ACHN (cell line): ENCODE measurements around the gene NOL9.
"Not testable (repeated sequence)": the region's sequence is repeated elsewhere in the genome, so short reads cannot be mapped to it uniquely, and the experiment has no call there.

Source experiments
- DNase-seq: peaks from one replicate; pipeline ENCODE4 v3.0.0-alpha.2; 2015
- in situ Hi-C: cut with HindIII; loops from 2 replicates; pipeline ENCODE4 v1.10.0; 2017; ENCODE audit warnings: low sequenced_read_pairs, low pct_ligation_motif_present, low pct_unique_long_range_greater_than_20kb

Gene NOL9

GRCh38 chr1:6578624-6579373 is 24.5 kb upstream of the NOL9 start:
- in situ Hi-C loops: no loop called here
- no peak for DNase-seq

DNA sequence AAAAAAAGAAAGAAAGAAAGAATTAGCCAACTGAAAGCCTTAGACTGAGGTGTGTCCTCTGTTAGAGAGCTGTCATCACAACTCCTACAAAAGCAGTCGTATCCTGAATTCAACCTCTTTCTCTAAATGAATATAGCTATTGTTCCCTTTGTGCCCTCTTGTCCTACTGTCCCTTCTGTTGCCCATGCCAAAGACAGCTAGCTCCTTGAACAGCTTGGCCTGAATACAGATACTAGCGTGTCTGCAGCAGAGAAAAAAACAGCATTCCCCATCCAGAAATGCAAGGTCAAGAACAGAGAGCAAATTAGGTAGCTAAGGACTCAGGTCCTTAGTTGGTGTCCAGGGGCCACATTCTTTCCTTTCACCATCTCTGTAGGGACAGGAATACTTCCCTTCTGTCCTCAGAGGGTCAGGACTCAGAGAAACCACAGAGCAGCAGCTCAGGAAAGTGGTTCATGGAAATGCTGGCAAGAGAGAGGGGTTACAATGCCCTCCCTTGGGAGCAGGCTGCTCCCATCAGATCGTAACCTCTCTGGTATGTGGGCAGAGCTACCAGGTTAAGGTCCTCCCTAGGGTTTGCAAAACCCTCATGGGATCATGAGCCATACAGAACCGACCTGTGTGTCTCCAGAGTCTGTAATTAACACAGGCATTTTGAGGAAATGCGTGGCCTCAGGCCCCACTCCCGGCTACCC is 23.7 kb upstream of the NOL9 start:
- in situ Hi-C loops: no loop called here
- no peak for DNase-seq

DNA sequence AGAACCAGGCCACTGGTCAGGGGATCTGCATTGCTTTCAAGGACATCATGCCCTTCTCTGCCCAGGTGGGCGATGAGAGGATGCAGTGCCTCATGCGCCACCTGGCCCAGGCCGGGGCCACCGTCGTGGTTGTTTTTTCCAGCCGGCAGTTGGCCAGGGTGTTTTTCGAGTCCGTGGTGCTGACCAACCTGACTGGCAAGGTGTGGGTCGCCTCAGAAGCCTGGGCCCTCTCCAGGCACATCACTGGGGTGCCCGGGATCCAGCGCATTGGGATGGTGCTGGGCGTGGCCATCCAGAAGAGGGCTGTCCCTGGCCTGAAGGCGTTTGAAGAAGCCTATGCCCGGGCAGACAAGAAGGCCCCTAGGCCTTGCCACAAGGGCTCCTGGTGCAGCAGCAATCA is 20.5 kb upstream of the NOL9 start:
- no peak for DNase-seq
- in situ Hi-C loops: no loop called here

GRCh38 chr1:6574025-6574620 is 19.8 kb upstream of the NOL9 start:
- in situ Hi-C loops: no loop called here
- no peak for DNase-seq

DNA sequence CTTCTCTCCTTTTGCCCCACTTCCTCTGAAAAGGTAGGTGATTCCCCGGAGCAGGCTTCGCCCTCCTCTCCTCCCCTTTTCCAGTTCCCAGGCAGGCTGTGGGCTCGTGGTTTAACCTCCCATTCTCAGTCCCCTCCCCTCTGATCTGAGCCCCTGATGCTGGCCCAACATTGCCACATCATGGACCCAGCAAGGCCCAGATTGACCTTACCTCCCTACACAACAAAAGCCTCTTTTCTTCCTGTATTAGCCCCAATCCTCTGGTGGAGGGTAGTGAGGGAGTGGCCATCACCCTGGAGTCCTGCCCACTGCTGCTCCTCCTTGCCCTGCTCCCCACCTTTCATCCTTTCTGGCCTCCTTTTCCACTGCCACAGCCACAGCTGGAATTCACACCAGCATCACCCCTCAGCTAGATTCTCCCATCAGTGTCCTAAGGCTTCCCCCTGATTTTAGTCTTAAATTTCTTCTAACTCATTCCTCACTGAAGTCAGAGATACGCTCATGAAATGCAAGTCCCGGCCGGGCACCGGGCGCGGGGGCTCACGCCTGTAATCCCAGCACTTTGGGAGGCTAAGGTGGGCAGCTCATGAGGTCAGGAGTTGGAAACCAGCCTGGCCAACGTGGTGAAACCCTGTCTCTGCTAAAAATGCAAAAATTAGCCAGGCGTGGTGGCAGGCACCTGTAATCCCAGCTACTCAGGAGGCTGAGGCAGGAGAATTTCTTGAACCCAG is 18.5 kb upstream of the NOL9 start:
- in situ Hi-C loops: no loop called here

DNA sequence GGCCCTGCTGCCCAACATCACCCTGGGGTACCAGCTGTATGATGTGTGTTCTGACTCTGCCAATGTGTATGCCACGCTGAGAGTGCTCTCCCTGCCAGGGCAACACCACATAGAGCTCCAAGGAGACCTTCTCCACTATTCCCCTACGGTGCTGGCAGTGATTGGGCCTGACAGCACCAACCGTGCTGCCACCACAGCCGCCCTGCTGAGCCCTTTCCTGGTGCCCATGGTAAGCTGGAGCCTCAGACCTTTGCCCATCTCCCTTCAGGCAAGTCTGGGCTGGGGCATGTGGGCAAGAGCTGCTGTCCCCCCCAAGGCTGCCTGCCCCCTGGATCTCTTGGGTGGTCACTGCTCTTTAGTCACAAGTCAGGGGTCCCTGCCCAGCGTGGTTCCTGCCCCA is 16.7 kb upstream of the NOL9 start:
- DNase-seq: no peak
- in situ Hi-C loops: no loop called here

More for the DNA sequence above, 18.5 kb upstream of the NOL9 start:
- DNase-seq: no peak

DNA sequence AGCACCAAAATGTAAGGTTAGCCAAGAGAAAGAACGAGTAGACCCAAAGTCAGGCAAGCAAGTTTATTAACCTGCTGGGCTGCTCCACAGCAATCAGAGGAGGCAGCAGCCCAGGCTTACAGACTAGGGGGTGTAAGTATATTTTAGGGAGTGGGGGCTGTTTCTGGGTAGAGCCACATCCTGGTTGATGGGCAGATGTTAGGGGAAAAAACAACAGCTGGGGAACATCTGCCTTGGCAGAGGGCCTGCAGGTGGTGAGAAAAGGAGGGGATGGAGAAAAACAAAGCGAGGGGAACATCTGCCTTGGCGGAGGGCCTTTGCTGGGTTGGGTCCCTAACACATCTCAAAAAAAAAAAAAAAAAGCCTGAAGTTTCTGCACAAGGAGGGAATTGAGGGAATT is 15.8 kb upstream of the NOL9 start:
- in situ Hi-C loops: no loop called here
- DNase-seq: no peak

DNA sequence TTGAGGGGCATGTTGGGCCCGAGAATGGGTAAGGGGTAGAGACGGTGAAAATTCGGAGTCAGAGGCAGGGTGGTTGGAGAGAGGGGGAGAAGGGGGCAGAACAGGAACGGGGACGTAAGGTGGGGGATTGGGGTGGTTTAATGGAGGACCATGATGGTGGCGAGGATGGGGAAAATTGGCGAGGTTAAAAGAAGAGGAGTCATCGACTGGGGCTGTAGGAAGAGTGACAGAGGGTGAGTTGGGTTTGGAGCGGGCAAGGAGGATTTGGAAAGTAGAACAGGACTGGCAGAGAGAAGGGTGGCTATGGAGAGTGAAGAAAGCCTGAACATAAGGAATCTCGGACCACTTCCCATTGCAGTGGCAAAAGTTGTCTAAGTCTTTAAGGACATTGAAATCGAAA is 14.7 kb upstream of the NOL9 start:
- in situ Hi-C loops: no loop called here
- DNase-seq: no peak

- in situ Hi-C loops: no loop called here
- DNase-seq: no peak
Observed at GRCh38 chr1:6560267-6560666, 6.0 kb upstream of the NOL9 start.

DNA sequence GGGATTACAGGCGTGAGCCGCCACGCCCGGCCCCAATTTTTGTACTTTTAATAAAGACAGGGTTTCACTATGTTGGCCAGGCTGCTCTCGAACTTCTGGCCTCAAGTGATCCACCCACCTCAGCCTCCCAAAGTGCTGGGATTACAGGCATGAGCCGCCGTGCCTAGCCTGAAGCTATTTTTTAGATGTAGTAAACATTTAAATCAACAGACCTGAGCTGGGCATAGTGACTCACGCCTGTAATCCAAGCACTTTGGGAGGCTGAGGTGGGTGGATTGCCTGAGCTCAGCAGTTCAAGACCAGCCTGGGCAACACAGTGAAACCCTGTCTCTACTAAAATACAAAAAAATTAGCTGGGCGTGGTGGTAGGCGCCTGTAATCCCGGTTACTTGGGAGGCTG is 4.8 kb upstream of the NOL9 start:
- DNase-seq, in situ Hi-C loops: not testable (repeated sequence)

DNA sequence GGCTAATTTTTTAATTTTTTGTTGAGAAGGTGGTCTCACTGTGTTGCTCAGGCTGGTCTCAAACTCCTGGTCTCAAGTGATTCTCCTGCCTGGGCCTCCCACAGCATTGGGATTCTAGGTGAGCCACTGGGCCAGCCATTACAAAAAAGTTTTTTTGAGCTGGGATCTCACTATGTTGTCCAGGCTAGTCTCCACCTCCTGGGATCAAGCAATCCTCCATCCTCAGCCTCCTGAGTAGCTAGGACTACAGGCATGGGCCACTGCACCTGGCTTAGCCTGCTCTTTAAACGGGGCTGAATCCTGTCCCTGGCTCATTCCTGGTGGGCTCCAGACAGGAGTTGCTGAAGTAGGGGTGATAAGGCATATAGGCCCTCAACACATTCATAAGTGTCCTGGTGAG is 3.3 kb upstream of the NOL9 start:
- in situ Hi-C loops: no loop called here
- DNase-seq: no peak

DNA sequence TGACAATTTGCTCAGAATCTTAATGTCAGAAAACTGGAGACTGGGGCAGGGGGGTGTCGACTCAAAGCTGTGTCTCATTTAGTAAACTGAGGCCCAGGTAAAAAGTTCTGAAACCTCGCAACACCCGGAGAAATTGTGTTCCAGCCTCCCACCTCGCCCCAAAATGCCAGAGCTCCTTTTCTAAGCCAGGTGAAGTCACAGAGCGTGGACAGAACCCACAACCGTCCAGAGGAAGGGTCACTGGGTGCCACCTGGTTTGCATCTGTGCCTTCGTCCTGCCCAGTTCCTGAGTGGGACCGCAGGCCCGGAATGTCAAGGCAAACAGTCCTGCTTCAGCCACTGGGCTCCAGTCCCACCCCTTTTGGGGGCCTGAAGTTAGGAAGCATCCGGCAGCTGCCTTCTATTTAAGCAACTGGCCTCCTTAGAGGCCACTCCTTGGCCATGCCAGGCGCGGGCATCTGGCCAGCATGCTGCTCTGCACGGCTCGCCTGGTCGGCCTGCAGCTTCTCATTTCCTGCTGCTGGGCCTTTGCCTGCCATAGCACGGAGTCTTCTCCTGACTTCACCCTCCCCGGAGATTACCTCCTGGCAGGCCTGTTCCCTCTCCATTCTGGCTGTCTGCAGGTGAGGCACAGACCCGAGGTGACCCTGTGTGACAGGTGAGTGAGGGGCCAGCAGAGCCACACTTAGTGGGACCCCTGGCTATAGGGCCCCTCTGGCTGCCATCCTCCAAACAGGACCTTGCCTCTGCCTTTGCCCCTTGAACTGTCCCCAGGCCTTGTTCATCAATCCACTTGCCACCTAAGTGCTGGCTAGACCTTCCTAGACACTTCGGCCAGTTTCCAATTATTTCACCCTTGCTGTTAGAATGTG is 830 bp upstream of the NOL9 start, which contains the start of gene TAS1R1:
Gene TAS1R1, plus strand, starts transcription at position 401 of the 872 bp plus-strand sequence. Its CDS starts 67 bp downstream, at position 468.
- in situ Hi-C loops: no loop called here
- no peak for DNase-seq

DNA sequence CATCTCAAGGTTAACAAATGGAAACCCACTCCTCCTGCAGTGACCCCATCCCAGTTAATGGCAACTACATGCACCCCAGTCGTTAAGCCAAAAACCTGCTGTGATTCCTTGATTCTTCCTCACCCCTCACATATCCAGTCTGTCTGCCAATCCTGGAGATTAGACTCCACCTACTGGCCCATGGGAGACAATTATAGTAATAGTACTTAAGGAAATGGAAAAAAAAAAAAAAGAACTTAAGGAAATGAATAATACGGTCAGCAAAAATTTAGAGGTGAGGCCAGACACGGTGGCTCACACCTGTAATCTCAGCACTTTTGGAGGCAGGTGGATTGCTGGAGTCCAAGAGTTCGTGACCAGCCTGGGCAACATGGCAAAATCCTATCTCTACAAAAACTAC is 7.0 kb downstream of the NOL9 start:
- in situ Hi-C loops: no loop called here
- DNase-seq: no peak

GRCh38 chr1:6546326-6546725 is 8.0 kb downstream of the NOL9 start:
- in situ Hi-C loops: no loop called here
- no peak for DNase-seq

DNA sequence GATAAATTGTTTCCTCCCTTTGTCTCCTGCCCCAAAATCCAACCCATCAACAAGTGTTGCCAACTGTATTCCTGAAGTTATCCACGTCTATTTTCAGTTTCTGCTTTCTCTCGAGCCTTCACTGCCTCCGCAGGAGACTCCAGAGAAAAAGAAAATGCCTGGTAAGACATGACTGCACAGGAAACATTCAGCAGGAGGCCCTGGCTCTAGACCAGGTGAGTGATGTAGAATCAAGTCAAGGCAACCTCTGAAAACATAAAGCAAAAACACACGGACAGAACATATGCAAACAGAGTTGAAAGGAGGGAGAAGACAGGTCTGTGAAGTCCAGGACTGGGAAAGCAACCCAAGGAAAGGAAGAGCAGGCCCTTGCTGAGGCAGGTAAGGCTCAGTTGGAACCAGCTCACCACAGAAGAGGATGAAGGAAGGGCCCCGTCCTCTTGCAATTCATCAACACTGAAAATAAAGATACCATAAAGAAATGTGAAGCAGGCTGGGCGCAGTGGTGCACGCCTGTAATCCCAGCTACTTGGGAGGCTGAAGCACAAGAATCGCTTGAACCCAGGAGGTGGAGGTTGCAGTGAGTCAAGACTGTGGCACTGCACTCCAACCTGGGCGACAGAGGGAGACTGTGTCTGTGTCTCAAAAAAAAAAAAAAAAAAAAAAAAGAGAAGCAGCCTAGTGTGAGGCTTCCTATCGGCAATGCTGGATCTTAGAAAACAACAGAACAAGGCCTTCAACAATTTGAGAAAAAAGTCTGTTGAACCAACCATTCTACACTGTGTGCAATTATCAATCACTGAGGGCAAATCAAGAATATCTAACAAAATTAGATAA is 8.8 kb downstream of the NOL9 start:
- in situ Hi-C loops: no loop called here
- no peak for DNase-seq

- in situ Hi-C loops: no loop called here
Observed at GRCh38 chr1:6544831-6545230, 9.5 kb downstream of the NOL9 start.

GRCh38 chr1:6538956-6539355 is 15.4 kb downstream of the NOL9 start:
- in situ Hi-C loops: no loop called here
- DNase-seq: no peak

More at GRCh38 chr1:6544831-6545230, 9.5 kb downstream of the NOL9 start:
- DNase-seq: no peak
